GDM1 (cell line): ENCODE results near the gene UBAC1.

Experiments
- DNase-seq: peaks from one replicate; lab custom pipeline; 2025; lab: John Stamatoyannopoulos, UW

Gene UBAC1

DNA sequence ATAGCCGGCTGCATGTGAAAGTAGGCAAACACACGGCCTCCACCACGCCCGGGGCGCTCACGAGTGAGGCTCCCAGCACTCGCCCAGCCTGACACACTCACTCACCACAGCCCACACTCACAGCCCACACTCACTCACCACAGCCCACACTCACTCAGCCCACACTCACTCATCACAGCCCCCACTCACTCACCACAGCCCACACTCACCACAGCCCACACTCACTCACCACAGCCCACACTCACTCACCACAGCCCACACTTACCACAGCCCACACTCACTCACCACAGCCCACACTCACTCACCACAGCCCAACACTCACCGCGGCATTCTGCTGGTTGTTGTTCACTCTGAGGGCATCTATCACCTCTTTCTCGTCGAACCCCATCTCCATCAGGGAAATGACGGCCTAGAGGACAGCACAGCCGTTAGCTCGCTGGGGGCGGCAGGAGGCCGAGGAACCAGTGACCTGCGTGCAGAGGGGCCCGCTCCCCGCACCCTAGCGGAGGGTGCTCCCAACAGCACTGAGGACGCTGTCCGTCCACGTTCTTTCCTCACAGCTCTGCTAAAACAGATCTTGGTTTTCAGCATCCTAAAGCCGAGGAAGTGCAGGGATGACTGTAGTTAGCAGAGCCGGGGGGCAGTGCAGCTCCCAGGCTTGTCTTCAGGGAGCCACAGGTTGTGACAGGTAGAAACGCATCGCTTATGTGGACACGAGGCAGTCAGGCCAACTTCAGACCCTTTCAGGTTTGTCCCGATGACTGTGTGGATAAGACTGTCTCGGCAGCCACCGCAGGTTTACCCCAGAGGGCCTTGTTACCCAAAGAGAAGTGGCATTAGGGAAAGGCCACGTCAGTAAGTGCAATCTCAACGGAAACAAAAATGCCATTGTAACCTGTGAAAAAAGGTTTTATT is 21.6 kb downstream of the UBAC1 start:
- no peak for DNase-seq

DNA sequence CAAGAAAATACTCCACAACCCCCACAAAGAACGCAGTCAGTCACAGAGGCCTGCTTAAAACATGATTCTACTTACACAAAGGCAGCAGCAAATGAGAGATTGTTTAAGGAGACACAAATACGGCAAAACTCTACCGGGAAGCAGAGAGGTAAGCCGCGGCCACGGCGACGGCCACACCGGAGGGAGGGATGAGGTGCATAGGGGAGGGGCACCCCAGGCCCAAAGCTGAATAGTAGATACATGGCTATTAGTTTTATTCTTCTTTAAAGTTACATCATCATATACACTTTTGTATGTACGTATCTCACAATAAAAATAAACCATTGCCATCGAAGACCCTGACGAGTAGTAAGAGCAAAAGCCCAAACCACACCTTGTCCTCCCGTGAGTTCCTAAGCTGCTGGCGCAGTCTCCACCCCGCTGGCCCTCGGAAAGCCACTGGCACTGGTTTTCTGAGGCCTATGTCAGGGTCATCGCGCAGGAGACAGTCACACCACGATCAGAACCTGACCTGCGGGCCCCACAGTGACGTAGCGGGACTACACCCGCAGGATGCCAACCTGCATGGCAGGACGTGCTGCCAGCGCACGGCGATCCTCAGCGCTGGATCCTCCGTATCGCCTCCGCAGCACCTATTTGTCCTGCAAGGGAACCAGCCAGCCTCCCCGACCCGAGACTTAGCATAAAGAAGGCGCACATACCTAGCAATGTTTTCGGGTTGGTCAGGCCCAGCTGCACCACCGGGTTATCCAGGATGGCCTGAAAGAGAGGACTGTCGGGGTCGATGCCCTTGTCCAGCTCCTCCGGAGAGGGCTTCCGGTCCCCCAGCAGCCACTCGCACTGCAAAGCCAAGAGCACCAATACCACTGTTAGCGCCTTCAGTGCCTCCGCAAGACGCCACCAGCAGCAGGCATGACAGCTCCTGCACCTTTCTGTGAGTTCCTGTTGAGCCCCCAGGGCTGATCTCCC is 23.4 kb downstream of the UBAC1 start:
- DNase-seq, result no peak

DNA sequence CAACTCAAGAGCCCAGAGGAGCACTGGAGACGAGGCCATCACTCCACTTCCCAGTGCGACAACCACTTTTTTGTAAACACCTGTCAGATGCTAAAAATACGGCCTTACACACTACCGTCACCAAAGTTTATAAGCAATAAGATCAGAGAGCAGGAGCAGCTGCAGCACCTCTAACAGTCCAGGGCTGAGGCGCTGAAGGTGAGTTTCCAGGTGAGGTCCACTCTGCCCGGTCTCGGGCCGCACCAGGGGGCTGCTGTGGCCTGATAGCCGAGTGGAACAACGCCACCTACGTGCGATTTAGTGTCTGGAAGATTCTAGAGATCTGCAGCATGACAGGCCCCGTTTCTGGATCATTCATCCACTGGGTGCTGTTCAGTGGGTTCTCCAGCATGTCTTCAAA is 28.1 kb downstream of the UBAC1 start:
- no peak for DNase-seq

DNA sequence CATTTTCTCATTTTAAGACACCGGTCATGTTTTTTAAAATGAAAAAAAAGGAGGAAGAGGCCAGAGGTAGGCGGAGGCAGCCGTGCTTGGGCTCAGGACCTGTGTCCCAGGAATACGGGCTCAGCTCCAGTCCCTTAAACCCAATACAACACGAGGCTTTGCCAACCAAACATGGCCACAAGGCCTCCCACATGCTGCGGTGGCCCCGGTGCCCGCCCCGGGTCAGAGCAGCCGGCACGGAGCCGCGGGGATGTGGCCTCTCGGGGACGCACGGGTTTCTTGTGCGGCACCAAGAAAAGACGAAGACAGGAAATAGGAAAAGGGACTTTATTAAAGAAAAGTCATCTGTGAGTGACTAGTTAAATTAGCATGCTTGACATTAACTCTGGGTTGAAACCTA is 28.5 kb downstream of the UBAC1 start:
- DNase-seq, result no peak

- DNase-seq, result no peak
Measured at GRCh38 chr9:135931349-135931820, 29.8 kb downstream of the UBAC1 start.

DNA sequence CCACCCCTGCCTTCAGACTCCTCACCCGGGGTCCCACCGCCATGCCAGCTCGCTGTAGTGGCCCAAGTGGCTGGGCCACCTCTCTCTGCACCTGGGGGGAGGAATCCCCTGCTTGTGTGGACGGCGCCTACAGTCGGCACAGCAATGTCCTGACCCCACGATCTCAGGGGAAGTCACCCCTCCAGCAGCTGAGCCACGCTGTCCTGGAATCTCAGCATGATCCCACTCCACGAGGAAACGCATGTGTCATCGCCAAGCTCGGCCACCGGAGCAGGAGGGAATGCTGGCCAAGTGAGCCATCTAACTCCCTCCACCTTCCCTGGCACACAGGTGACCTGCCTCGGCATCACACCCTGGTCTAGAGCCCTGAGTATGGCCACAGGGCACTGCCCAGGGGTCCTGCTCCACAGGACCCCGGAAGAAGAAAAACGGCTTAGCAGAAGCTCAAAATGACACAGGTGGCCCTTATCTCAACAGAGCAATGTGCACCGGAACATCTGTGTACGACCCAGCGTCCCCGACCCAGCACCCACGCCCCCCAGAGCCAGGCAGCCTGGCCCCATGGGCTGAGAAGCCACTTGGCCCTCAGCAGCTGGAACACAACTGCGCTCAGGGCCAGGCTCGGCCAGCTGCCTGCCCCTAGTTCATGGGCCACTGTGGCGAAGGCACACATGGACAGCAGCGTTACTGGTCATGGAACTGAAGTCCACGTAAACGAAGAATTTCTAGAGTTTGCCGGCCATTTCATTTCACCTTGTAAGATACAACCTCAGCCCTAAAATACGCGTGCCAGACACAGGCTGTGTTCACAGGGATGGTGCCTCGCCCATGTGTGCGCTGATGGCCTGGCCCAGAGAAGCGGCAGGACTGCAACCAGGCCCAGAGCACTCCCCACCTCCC is 30.5 kb downstream of the UBAC1 start:
- no peak for DNase-seq

DNA sequence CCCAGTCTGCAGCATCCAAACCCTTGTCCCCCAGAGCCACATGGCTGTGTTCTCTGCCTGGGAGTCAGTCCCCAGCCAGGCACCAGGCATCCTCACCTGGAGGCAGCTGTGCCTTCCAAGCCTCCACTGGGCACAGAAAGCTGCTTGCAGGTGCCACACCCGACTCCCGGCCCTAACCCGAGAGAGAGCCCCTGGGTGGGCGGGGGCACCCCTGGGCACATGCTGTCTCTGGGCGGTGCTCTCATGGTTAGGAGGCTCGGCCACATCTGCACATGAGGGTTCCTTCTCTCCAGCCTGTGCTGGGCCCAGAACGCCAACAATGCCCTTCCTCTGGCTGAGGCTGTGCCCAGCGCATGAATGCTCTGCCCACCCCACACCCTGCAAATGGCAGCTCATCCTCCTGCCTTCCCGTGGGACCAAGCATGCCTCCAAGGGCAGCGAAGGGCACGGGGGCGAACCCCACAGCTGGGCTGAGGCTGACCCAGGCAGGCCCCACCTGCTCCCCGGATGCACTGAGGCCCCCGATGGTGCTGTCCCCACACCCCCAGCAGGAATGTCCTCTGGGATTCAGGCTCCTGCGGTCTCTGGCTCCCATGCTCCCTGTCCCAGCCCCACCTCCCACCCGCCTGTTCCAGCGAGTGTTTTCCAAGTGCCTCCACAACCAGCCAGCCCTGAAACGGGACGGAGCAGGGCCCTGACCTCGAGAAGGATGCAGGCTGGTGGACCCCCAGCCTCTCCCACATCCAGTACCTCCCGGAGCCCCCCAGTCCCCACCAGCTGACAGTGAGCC is 31.3 kb downstream of the UBAC1 start:
- DNase-seq, result no peak

GRCh38 chr9:135928731-135929655 is 32.2 kb downstream of the UBAC1 start:
- DNase-seq, result no peak

- DNase-seq, result no peak
Measured at GRCh38 chr9:135928074-135928730, 33.0 kb downstream of the UBAC1 start.

GRCh38 chr9:135927195-135928013 is 33.8 kb downstream of the UBAC1 start:
- DNase-seq, result no peak

GRCh38 chr9:135926402-135927194 is 34.6 kb downstream of the UBAC1 start:
- peak; percentile 81 for DNase-seq

DNA sequence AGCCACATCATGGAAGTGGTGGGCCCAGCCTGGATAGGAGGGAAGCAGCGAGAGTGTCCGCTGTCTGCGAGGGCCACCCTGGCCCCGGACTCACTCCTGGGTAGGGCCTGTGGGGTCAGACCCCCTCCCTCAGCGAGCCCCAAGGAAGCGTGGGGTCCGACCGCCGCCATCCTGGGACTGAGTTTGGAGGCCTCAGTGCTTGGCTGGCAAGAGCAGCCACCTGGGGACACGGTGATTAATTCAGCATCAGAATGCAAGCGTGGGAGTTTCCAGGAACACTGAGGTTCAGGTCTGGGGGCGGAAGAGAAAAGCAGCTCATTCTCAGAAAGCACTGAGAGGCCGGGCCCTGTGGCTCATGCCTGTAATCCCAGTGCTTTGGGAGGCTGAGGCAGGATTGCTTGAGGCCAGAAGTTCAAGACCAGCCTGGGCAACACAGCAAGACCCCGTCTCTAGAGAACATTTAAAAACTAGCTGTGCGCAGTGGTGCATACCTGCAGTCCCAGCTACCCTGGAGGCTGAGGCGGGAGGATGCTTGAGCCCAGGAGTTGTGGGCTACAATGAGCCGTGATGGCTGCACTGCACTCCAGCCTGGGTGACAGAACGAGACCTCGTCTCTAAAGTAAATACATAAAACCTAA is 35.6 kb downstream of the UBAC1 start:
- DNase-seq, result no peak

DNA sequence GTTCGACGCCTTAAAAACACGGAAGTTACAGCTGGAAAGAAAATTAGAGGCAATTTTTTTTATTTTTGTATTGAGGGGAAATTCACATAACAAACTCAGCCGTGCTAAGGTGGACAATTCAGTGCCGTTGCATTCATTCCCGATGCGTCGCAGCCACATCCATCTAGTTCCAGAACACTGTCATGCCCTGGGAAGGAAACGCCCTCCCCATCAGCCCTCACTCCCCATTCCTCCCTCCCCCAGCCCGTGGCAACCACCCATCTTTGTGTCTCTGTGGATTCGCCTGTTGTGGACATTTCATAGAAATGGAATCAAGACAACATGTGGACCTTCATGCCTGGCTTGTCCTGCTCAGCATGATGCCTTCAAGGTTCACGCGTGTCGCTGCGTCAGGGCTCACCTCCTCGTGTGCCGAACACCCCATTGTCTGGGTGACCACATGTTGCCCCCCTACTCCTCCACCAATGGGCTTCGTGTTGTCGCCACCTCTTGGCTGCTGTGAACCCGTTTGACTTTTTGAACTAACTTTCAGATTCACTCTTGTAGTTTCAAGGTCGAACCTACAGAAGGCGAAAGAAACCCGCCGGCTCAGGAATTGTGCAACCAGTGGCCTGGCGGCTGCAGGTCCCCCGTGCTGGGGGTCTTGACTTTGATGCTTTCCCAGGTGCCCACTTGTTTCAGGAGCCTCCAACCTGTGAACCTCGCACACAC is 36.4 kb downstream of the UBAC1 start:
- no peak for DNase-seq

- DNase-seq, result no peak
Measured at GRCh38 chr9:135923508-135923907, 37.7 kb downstream of the UBAC1 start.

- no peak for DNase-seq
Measured at GRCh38 chr9:135921749-135922310, 39.3 kb downstream of the UBAC1 start.
